ENCODE data around the gene ANKRD34C.

DNA sequence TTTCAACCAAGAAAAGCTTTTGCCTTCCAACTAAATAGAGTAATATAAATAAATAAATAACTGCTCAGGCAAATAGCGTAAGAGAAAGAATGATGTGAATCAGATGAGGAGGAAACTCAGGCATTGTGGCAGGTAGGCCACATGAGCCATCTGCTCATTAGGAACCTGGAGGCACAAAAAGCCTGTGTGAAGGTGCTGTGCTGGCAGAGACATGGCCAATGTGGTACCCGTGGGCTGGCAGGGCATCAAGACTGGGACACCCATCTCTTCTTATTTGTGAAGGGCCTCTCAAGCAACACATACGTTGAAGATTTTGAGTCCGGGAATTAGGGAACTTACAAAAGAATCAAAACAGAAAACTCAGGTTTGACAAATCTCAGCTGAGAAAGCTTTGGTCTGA lies 9.5 kb downstream of the ANKRD34C start:
- TF ChIP-seq, protein P1, sequence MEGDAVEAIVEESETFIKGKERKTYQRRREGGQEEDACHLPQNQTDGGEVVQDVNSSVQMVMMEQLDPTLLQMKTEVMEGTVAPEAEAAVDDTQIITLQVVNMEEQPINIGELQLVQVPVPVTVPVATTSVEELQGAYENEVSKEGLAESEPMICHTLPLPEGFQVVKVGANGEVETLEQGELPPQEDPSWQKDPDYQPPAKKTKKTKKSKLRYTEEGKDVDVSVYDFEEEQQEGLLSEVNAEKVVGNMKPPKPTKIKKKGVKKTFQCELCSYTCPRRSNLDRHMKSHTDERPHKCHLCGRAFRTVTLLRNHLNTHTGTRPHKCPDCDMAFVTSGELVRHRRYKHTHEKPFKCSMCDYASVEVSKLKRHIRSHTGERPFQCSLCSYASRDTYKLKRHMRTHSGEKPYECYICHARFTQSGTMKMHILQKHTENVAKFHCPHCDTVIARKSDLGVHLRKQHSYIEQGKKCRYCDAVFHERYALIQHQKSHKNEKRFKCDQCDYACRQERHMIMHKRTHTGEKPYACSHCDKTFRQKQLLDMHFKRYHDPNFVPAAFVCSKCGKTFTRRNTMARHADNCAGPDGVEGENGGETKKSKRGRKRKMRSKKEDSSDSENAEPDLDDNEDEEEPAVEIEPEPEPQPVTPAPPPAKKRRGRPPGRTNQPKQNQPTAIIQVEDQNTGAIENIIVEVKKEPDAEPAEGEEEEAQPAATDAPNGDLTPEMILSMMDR (conservative IDR thresholded peaks at IDR 0.05), result no peak
- no peak for TF ChIP-seq ZFX (IDR thresholded peaks at IDR 0.05)

Data from C4-2B (cell line).